Measurements from ENCODE around the gene B3GNT4.

B3GNT4 gene

DNA sequence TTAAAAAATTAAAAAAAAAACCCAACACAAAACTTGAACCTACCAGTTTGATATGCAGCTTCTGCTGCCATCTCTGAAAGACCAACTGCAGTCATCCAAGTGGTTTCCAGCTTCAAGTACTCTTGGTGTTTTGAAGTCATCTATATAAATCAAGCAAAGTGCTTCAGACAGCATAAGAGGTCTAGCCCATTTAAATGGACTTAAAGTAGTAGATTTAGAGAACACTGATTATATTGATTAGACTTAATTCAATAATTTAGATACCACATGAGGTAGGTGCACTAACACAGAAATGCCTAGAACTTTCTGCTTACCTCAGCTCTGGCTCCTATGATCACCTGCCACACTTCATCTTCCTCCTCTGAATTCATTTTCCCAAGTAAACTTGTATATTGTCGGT lies 12.9 kb downstream of the B3GNT4 start:
- no peak overlapping the region for H3K4me3 ChIP-seq (replicated peaks; ENCODE audit: low read depth, low read length)
- DNase-seq (ENCODE audit: low read depth), result no peak
- TF ChIP-seq, protein P1, sequence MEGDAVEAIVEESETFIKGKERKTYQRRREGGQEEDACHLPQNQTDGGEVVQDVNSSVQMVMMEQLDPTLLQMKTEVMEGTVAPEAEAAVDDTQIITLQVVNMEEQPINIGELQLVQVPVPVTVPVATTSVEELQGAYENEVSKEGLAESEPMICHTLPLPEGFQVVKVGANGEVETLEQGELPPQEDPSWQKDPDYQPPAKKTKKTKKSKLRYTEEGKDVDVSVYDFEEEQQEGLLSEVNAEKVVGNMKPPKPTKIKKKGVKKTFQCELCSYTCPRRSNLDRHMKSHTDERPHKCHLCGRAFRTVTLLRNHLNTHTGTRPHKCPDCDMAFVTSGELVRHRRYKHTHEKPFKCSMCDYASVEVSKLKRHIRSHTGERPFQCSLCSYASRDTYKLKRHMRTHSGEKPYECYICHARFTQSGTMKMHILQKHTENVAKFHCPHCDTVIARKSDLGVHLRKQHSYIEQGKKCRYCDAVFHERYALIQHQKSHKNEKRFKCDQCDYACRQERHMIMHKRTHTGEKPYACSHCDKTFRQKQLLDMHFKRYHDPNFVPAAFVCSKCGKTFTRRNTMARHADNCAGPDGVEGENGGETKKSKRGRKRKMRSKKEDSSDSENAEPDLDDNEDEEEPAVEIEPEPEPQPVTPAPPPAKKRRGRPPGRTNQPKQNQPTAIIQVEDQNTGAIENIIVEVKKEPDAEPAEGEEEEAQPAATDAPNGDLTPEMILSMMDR (IDR thresholded peaks at IDR 0.05; ENCODE audit: low read length, missing control alignments), result no peak

DNA sequence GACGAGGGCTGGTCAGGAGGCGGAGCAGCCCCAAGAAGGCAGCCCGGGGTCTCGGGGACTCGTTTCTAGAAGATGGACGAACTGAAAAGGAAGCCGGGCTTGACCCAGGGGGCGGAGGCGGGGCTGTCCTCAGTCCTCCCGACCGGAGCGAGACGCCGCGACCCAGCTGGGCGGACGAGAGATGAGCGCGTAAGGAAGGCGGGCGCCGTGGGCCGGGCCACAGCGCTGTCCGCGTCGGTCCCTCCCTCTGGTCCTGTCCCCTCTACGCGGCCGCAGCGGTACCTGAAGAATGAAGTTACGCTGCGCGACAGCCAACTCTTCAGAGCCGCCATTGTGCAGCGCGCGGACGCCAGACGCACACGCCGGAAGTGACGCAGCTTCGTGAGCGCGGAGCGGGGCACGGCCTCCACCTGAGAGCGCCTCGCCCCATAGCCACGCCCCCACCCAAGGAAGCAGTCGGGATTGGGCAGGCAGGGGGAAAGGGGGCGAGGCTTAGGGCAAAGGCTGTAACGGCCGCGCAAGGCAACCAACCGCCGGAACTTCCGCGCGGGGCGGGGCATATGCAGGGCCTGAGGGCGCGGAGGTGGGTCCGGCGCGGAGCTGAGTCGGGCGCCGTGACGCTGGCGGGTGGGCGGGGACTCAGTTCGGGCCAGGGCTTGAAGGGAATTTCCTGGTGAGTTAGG lies 22.3 kb downstream of the B3GNT4 start, which contains the start of gene DIABLO:
TSS of gene DIABLO (minus strand) at position 370 of the 683 bp plus-strand sequence. CDS start at position 332, 38 bp downstream.
- DNase-seq (ENCODE audit: low read depth), result peak; percentile 99
- TF ChIP-seq, protein P1 (IDR thresholded peaks at IDR 0.05; ENCODE audit: low read length, missing control alignments), result no peak

DNA sequence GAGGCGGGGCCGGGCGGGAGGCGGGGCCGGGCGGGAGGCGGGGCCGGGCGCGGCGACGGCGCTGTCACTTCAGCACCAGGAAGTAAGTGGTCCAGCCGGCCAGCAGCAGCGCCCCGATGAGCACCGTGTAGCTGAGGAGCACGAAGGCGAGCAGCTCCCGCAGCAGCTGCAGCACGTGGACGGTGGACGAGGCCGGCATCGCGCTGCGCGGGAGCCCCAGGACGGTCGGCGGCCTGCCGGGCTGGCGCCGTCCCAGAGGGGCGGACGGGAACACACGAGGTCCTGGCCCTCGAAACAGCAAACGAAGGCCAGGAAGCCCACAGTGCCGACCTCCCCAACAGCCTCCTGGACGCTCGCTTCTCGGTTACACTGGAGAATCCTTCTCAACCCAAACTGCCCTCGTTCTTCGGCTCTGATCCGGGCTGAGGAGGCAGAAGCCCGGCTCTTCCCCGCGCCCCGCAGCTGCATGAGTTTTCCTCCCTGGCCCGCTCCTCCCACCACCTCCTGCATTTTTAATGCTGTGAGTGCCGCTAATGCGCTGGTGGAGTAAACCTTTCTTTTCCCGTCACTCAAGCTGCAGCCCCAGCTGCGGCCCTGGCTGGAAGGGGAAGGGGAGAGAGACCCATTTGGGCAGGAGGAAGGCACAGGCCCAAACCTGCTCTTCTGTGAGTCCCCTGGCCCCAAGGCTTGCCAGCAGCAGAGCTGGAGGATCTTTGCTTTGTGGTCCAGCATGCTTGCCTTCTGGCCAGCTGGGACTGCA lies 23.0 kb downstream of the B3GNT4 start:
- TF ChIP-seq, protein P1 (IDR thresholded peaks at IDR 0.05; ENCODE audit: low read length, missing control alignments), result no peak
- no peak for DNase-seq (ENCODE audit: low read depth)
- peak overlapping the region; percentile 35 for H3K4me3 ChIP-seq (replicated peaks; ENCODE audit: low read depth, low read length)

More for the DNA sequence above, 22.3 kb downstream of the B3GNT4 start, which contains the start of gene DIABLO:
- peak within 1 kb of the TSS; percentile 95 for H3K4me3 ChIP-seq (replicated peaks; ENCODE audit: low read depth, low read length)

DNA sequence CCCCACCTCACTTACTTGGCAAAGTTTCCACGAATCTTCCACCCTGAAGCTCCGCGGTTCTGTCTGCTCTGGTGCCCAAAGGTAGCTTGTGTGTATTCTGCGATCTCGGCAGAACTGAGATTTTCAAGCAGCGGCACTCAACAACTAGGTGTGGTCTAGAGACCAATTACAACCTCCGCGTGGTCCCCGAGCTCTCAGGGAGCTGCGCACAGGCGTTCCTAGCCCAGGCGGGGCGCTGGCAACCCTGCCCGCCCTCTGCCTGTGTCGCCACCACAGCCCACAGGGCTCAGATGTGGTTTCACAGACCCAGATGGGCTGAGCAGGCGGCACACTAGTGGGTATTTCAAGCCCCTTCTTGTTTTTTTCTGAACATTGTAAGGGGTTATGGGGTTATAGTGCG lies 23.8 kb downstream of the B3GNT4 start:
- TF ChIP-seq, protein P1 (IDR thresholded peaks at IDR 0.05; ENCODE audit: low read length, missing control alignments), result no peak
- no peak overlapping the region for H3K4me3 ChIP-seq (replicated peaks; ENCODE audit: low read depth, low read length)
- DNase-seq (ENCODE audit: low read depth), result no peak

DNA sequence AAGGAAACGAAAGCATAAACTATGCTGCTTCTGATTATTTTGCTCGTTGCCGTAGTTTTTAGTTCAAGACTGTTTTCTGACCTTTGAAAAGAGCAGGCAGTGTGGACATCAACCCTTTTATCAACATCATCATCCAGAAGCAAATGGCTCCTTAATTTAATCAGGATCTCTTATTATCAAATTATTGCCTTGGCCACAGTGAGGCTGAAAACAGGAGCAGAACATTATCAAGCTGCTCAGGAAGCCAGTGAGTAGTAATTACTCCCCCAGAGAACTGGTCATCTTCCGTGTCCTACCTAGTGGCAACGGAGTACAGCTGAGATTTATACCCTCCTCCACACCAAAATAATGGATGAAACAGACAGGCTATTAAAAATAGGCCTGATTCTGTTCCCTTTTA lies 24.6 kb downstream of the B3GNT4 start:
- H3K4me3 ChIP-seq (replicated peaks; ENCODE audit: low read depth, low read length), result no peak overlapping the region
- no peak for DNase-seq (ENCODE audit: low read depth)
- TF ChIP-seq, protein P1 (IDR thresholded peaks at IDR 0.05; ENCODE audit: low read length, missing control alignments), result no peak

DNA sequence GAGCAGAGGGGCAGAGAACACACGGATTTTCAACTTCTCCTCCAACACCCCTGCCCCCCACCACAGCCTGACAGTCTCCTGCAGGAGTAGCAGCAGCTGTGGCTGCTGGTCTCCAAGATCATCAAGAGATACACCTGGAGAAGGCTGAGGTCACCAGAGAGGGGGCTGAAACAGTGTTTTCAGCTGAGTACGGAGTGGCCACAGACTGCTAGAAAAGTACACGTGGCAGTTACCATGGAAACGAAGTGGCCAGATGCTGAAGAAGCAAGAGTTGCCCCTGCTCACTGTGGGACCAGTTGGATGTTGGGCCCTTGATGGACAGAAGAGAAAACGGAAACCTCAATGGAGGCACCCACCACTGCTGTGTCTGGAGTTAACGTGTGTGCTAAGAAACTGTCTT lies 27.3 kb downstream of the B3GNT4 start:
- no peak overlapping the region for H3K4me3 ChIP-seq (replicated peaks; ENCODE audit: low read depth, low read length)
- no peak for DNase-seq (ENCODE audit: low read depth)
- TF ChIP-seq, protein P1 (IDR thresholded peaks at IDR 0.05; ENCODE audit: low read length, missing control alignments), result no peak

Measured in fibroblast of pulmonary artery (primary cell).